Heart left ventricle (tissue), 16 donors: ENCODE results near the gene LSAMP. TPM values are rescaled to one million over a fixed set of nuclear protein-coding genes. Genes with fewer than 3 reads are reported as not detected.
"Not testable (repeated sequence)": the region's sequence is repeated elsewhere in the genome, so short reads cannot be mapped to it uniquely, and the experiment has no call there.

Source experiments
- ATAC-seq, 4 donors: fragments of 200-7000 bp; cut with Tn5 transposase; one replicate each; pipeline ENCODE4 v1.9.1; 2020 to 2022; ENCODE audit warnings: moderate library complexity in 4 of 4, mild to moderate bottlenecking in 3 of 4, moderate number of reproducible peaks in 1 of 4
- DNase-seq, 5 donors: peaks; one replicate each; pipeline ENCODE4 v3.0.0-alpha.2; 2020
- H3K27ac ChIP-seq, 12 donors: fragments of 200-600 bp; sonication (generic) in 4 of 12; one replicate each; pipeline versions ENCODE4 v1.5.0 to v1.8.0; 2016 to 2022; ENCODE audit warnings: mild to moderate bottlenecking in 2 of 12
- H3K27me3 ChIP-seq, 9 donors: fragments of 200-600 bp; sonication (generic) in 2 of 9; one replicate each; pipeline versions ENCODE4 v1.5.1 to v1.8.0; 2016 to 2022; ENCODE audit warnings: mild to moderate bottlenecking in 3 of 9
- H3K36me3 ChIP-seq, 9 donors: fragments of 200-600 bp; sonication (generic) in 2 of 9; one replicate each; pipeline versions ENCODE4 v1.5.0 to v1.8.0; 2018 to 2022; ENCODE audit warnings: mild to moderate bottlenecking in 2 of 9
- H3K4me1 ChIP-seq, 12 donors: fragments of 200-600 bp; sonication (generic) in 4 of 12; one replicate each; pipeline versions ENCODE4 v1.5.0 to v1.8.0; 2016 to 2022; ENCODE audit warnings: mild to moderate bottlenecking in 3 of 12
- H3K4me3 ChIP-seq, 12 donors: fragments of 200-600 bp; sonication (generic) in 4 of 12; one replicate each; pipeline versions ENCODE4 v1.5.0 to v1.8.0; 2017 to 2022; ENCODE audit warnings: mild to moderate bottlenecking in 9 of 12, moderate library complexity in 4 of 12
- H3K9me3 ChIP-seq, 12 donors: fragments of 200-600 bp; sonication (generic) in 4 of 12; one replicate each; pipeline versions ENCODE4 v1.5.0 to v1.8.0; 2016 to 2022; ENCODE audit warnings: mild to moderate bottlenecking in 1 of 12
- POLR2A ChIP-seq, 2 donors: fragments of 450-650 bp; IDR thresholded peaks; one replicate each; pipeline ENCODE4 v1.6.1; 2017; ENCODE audit warnings: antibody characterized with exemption in 2 of 2, mild to moderate bottlenecking in 2 of 2, moderate library complexity in 2 of 2
- WGBS, 4 donors: extraction: QIAGEN DNeasy Blood & Tissue Kit in 2 of 4; methylation state at CpG; one replicate each; pipeline versions ENCODE4 v1.1.5 to v1.1.7; 2013 to 2018; 5-methylcytosine and 5-hydroxymethylcytosine counted together
- intact Hi-C, 10 donors: fragments of 100-400 bp; cut with DNase I; formaldehyde crosslinking; loops; one replicate each; pipeline versions ENCODE4 v1.11.1 to v1.14.2; 2022
- polyA plus RNA-seq, 2 donors: library from polyadenylated mRNA; stranded (reverse); fragments of 200-250 nt; gene quantifications; one replicate each; pipeline ENCODE4 v1.2.3, GENCODE V29; 2013
- total RNA-seq, 9 donors: library from RNA; depleted of rRNA in 2 of 9; stranded (reverse); fragments of >200 nt in 2 of 9; fragmentation: NEBNext Ultra II Directional in 3 of 9; extraction: Animal tissue kit (Norgen Biotek cat#: 25700) in 3 of 9; gene quantifications; one replicate each; pipeline versions ENCODE4 v1.1.0 to v1.2.4, GENCODE V29; 2016 to 2023
- TF ChIP-seq, protein P1 (sequence below), 12 donors: fragments of 200-600 bp; sonication (generic) in 4 of 12; IDR thresholded peaks; one replicate each; pipeline versions ENCODE4 v1.5.0 to v1.8.0; 2018 to 2022; ENCODE audit warnings: antibody characterized with exemption in 12 of 12, mild to moderate bottlenecking in 5 of 12
- donor health status: ischemic (EF 13 %, LVEDD 7.1; RV severe dilation, severe dysfunction).
- donor health status: healthy with polysubstance abuse.
- donor health status: DM: no; HTN: yes; CAD: no.
- donor health status: DM: no; HTN: no; CAD: no.
- donor health status: ischemic (EF 25% LVEDD 6.9; RV normal size, moderate dysfunction).
- donor health status: ischemic (EF 25% LVEDD 5.7; RV mildly dilated, moderate dysfunction).
- donor health status: healthy.
- donor health status: DM: yes; HTN: yes; CAD: no.
- donor health status: ischemic (EF 35%, LVEDD 5.7; RV mildly dilated, moderate dysfunction).
- donor health status: nonischemic (EF 11% LVEDD 7.7; RV severe dilation, severe dysfunction).
- donor health status: DM: yes; HTN: yes; CAD: no.
- donor health status: PGD.
- donor health status: ischemic (EF 29% LVEDD 5.4; RV normal size, mild dysfunction).
- donor health status: nonischemic (EF 23%, LVEDD 6.1; RV moderate dilation, normal function).

Gene LSAMP
- total and polyA plus RNA-seq, 11 donors, result 1.6 to 52.3 (median 7.2) TPM

DNA sequence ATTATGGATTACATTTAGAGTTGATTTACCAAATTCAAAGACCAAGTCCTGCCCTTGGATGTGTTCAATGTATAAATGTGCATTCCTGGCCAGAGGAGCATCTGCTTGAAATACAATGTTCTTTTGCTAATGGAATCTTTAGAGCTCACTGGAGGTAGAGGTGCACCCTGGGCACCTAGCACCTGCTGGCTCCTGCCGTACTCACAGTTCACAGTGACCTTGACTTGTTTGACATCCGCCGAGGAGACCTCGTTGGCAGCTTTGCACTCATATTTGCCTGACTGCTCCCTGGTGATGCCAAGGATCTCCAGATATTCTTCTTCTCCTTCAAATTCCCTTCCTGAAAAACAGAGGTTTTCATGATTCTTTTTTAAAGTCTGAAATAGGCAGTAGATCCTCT, 593.0 kb downstream of the LSAMP start:
- no peak for TF ChIP-seq POLR2A (IDR thresholded peaks at IDR 0.05)
- TF ChIP-seq, protein P1, sequence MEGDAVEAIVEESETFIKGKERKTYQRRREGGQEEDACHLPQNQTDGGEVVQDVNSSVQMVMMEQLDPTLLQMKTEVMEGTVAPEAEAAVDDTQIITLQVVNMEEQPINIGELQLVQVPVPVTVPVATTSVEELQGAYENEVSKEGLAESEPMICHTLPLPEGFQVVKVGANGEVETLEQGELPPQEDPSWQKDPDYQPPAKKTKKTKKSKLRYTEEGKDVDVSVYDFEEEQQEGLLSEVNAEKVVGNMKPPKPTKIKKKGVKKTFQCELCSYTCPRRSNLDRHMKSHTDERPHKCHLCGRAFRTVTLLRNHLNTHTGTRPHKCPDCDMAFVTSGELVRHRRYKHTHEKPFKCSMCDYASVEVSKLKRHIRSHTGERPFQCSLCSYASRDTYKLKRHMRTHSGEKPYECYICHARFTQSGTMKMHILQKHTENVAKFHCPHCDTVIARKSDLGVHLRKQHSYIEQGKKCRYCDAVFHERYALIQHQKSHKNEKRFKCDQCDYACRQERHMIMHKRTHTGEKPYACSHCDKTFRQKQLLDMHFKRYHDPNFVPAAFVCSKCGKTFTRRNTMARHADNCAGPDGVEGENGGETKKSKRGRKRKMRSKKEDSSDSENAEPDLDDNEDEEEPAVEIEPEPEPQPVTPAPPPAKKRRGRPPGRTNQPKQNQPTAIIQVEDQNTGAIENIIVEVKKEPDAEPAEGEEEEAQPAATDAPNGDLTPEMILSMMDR (IDR thresholded peaks at IDR 0.05), result no peak
- no peaks in the 10 kb centered on the region for H3K36me3 ChIP-seq
- H3K4me1 ChIP-seq, result no peaks in the 10 kb centered on the region
- no peaks in the 10 kb centered on the region for H3K9me3 ChIP-seq
- DNase-seq, result no peak
- no peak overlapping the region for H3K4me3 ChIP-seq
- 56 to 85% (median 76%) methylated on average over 4 of the region's 4 CpGs for WGBS, 4 donors
- peaks cover 0 to 2% (median 0%) of the 10 kb centered on the region in 9 donors for H3K27me3 ChIP-seq
- H3K27ac ChIP-seq, result no peak overlapping the region
- intact Hi-C loops, result no loop called here
- ATAC-seq, result no peak

DNA sequence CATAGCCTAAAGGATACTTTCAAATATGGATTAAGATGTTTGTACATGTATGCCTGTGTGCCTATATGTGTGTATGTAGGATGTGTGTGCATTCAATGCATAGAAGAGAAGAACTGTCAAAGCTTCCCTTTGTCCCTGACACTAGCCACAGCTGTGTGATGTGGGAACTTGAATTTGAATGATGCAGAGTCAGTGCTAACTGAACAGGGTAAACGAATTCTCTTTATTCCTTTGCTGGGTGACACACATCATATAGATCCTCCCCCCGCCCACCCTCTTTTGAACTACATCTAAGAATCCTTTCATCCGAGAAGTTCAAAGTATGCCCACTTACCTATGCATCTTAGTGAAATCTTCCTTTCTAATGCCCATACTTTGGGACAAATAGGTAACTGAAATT, 593.7 kb downstream of the LSAMP start:
- Histone ChIP-seq H3K36me3 (no peaks in the 10 kb centered on the region), H3K9me3 (no peaks in the 10 kb centered on the region), H3K27ac (no peak overlapping the region), H3K4me3 (no peak overlapping the region), H3K27me3 (peaks cover 0 to 2% (median 0%) of the 10 kb centered on the region in 9 donors), H3K4me1 (no peaks in the 10 kb centered on the region)
- WGBS, 4 donors, result 77 to 89% (median 82%) methylated on average over 3 of the region's 3 CpGs
- ATAC-seq (no peak), DNase-seq (no peak)
- intact Hi-C loops, result no loop called here
- TF ChIP-seq, protein P1 (IDR thresholded peaks at IDR 0.05), result no peak
- no peak for TF ChIP-seq POLR2A (IDR thresholded peaks at IDR 0.05)

DNA sequence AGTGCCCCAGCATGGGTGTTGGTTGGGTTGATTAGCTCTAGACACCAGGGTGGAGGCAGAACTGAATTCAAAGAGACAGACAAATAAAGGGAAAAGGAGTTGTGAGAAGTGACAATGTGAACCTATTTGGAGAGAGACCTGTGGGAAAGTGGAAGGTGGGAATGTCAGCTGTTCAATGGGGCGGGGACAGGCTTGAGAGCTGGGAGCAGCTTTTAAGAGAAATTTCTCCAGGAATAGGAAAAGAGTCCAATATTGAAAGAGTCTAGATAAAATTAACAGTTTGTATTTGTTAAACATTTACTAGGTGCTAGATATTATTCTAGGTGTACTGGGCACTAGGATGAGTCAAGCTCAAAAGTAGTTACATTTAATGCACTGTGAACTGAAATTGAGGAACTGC, 596.6 kb downstream of the LSAMP start:
- peaks cover 0 to 2% (median 0%) of the 10 kb centered on the region in 9 donors for H3K27me3 ChIP-seq
- DNase-seq, result no peak

DNA sequence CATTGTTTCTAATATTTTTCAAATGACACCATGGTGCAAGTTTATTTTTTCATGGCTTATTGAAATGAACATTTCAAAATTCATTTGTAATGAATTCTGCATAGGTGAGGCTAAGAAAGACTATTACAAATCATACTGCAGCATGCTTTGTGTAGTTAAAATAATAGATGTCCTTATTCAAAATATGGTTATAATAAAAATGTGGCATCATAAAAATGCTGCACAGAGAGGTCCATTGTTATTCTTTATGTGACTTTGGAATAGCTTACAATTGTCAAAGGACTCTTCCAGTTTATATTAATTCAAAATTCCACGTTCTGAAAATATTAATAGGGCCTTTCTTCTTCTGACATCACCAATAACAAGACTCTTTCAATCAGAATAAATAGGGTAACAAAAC, 599.3 kb downstream of the LSAMP start:
- WGBS, 4 donors, result 36 to 85% (median 61%) methylated on average over 1 of the region's 1 CpG
- Histone ChIP-seq H3K4me3 (no peak overlapping the region), H3K9me3 (no peaks in the 10 kb centered on the region), H3K4me1 (no peaks in the 10 kb centered on the region), H3K27me3 (peaks cover 0 to 2% (median 0%) of the 10 kb centered on the region in 9 donors), H3K36me3 (no peaks in the 10 kb centered on the region), H3K27ac (no peak overlapping the region)
- DNase-seq (no peak), ATAC-seq (no peak)
- intact Hi-C loops, result no loop called here
- TF ChIP-seq, protein P1 (IDR thresholded peaks at IDR 0.05), result no peak
- TF ChIP-seq POLR2A (IDR thresholded peaks at IDR 0.05), result no peak

More for the DNA sequence above, 596.6 kb downstream of the LSAMP start:
- H3K36me3 ChIP-seq, result no peaks in the 10 kb centered on the region
- H3K4me3 ChIP-seq, result no peak overlapping the region
- TF ChIP-seq, protein P1 (IDR thresholded peaks at IDR 0.05), result no peak
- no peak for TF ChIP-seq POLR2A (IDR thresholded peaks at IDR 0.05)
- H3K4me1 ChIP-seq, result no peaks in the 10 kb centered on the region
- intact Hi-C loops, result no loop called here
- ATAC-seq, result no peak
- no peak overlapping the region for H3K27ac ChIP-seq
- H3K9me3 ChIP-seq, result no peaks in the 10 kb centered on the region
- WGBS, 4 donors, result 90 to 95% (median 92%) methylated on average over 1 of the region's 1 CpG

DNA sequence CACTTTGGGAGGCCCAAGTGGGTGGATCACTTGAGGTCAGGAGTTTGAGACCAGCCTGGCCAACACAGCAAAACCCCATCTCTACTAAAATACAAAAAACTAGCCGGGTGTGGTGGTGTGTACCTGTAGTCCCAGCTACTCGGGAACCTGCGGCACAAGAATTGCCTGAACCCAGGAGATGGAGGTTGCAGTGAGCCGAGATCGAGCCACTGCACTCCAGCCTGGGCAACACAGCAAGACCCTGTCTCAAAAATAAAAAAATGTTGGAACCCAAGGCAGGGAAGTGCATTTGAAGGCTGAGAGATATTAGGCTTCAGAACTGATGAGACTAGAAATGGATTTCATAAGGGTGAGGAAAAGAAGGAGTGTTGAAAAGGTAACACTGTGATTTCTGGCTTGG, 600.6 kb downstream of the LSAMP start:
- H3K4me1 ChIP-seq, ATAC-seq, H3K36me3 ChIP-seq, intact Hi-C loops, H3K9me3 ChIP-seq, H3K27me3 ChIP-seq, DNase-seq, H3K4me3 ChIP-seq, H3K27ac ChIP-seq: not testable (repeated sequence)
- 92 to 97% (median 95%) methylated on average over 5 of the region's 5 CpGs for WGBS, 4 donors
